HCT116 (cell line): ENCODE measurements around the gene TPRKB. TPM values are rescaled to one million over a fixed set of nuclear protein-coding genes. Genes with fewer than 3 reads are reported as not detected.

ENCODE experiments used
- ATAC-seq: fragments of 200-7000 bp; cut with Tn5 transposase; 2 replicates; pipeline ENCODE4 v1.9.1; 2020; ENCODE audit warnings: mild to moderate bottlenecking, moderate library complexity
- BruUV-seq: library from RNA; stranded (reverse); fragments of 400-500 nt; replicated peaks from 2 replicates; lab custom pipeline; 2021; lab: Mats Ljungman, UMichigan
- CTCF ChIA-PET: fragments of 300-600 bp; sonication (Branson Sonifier 250); formaldehyde crosslinking; loops from one replicate; lab custom pipeline; 2021; ENCODE audit warnings: antibody characterized with exemption; lab: Charles Lee
- POLR2A ChIA-PET: fragments of 300-600, 350-600 bp; sonication (Branson Sonifier 250); formaldehyde crosslinking; loops from one replicate; lab custom pipeline; 2021; ENCODE audit warnings: antibody characterized with exemption; lab: Charles Lee
- RAD21 ChIA-PET, 2 experiments: fragments of 300-600 bp; sonication (Branson Sonifier 250); formaldehyde crosslinking; loops; one replicate each; lab custom pipeline; 2023; ENCODE audit warnings: low total read pairs in 2 of 2; ENCODE audit not compliant: uncharacterized antibody in 2 of 2, unreplicated experiment in 2 of 2, low non-redundant PET in 1 of 2; lab: Charles Lee
- DNase-seq: peaks from one replicate; pipeline ENCODE4 v3.0.0-alpha.2; 2010; ENCODE audit warnings: low read depth, low spot score
- H2AFZ ChIP-seq: fragments of 200-600 bp; shearing (Covaris generic), sonication (generic); 2 replicates; pipeline ENCODE4 v1.6.1; 2017; ENCODE audit warnings: low read depth, mixed run types, mixed read lengths, antibody characterized with exemption, low read length; ENCODE audit not compliant: poor library complexity, severe bottlenecking
- H3K27ac ChIP-seq: 2 replicates; pipeline ENCODE4 v1.5.1; 2012; ENCODE audit warnings: low read depth, low read length
- H3K27me3 ChIP-seq: fragments of 200-600 bp; sonication (generic); 2 replicates; pipeline ENCODE4 v1.6.1; 2016; ENCODE audit warnings: mixed run types, low read length, mixed read lengths; ENCODE audit not compliant: insufficient read depth
- H3K36me3 ChIP-seq, 2 experiments: fragments of 200-500 bp in 1 of 2; fragments of 200-600 bp in 1 of 2; sonication (Bioruptor generic) in 1 of 2; sonication (generic) in 1 of 2; 2 replicates each; pipeline versions ENCODE4 v1.5.1 to v1.6.1; 2014 to 2016; ENCODE audit warnings: low read length in 2 of 2, inconsistent platforms in 1 of 2, mixed read lengths in 1 of 2, mixed run types in 1 of 2; ENCODE audit not compliant: insufficient read depth in 2 of 2, control insufficient read depth in 1 of 2
- H3K4me1 ChIP-seq, 2 experiments: fragments of 200-600 bp in 1 of 2; sonication (generic) in 1 of 2; 2 replicates each; pipeline versions ENCODE4 v1.5.1 to v1.6.1; 2012 to 2017; ENCODE audit warnings: low read length in 2 of 2, inconsistent platforms in 1 of 2, mild to moderate bottlenecking in 1 of 2, mixed read lengths in 1 of 2, mixed run types in 1 of 2, moderate library complexity in 1 of 2; ENCODE audit not compliant: insufficient read depth in 2 of 2, control insufficient read depth in 1 of 2
- H3K4me2 ChIP-seq: fragments of 200-600 bp; sonication (generic); 2 replicates; pipeline ENCODE4 v1.6.1; 2017; ENCODE audit warnings: mixed run types, low read length, mixed read lengths
- H3K4me3 ChIP-seq, 2 experiments: fragments of 200-600 bp in 1 of 2; sonication (generic) in 1 of 2; replicated peaks in 1 of 2; 2 replicates each; pipeline ENCODE4 v1.5.1; 2011 to 2016; ENCODE audit warnings: low read length in 2 of 2, control low read depth in 1 of 2, low read depth in 1 of 2, mild to moderate bottlenecking in 1 of 2, mixed read lengths in 1 of 2, mixed run types in 1 of 2
- H3K79me2 ChIP-seq: fragments of 200-600 bp; sonication (generic); 2 replicates; pipeline ENCODE4 v1.6.1; 2017; ENCODE audit warnings: mild to moderate bottlenecking, mixed run types, low read length, moderate library complexity, mixed read lengths; ENCODE audit not compliant: insufficient read depth
- H3K9ac ChIP-seq: fragments of 200-600 bp; sonication (generic); 2 replicates; pipeline ENCODE4 v1.6.1; 2016; ENCODE audit warnings: low read length, mixed read lengths
- H3K9me2 ChIP-seq: fragments of 200-600 bp; sonication (generic), shearing (Covaris generic); 2 replicates; pipeline ENCODE4 v1.6.1; 2017; ENCODE audit warnings: mixed run types, mild to moderate bottlenecking, moderate library complexity; ENCODE audit not compliant: insufficient read depth
- H3K9me3 ChIP-seq, 2 experiments: fragments of 200-500 bp in 1 of 2; fragments of 200-600 bp in 1 of 2; sonication (Bioruptor generic) in 1 of 2; sonication (generic) in 1 of 2; 2 replicates each; pipeline ENCODE4 v1.6.1; 2014 to 2017; ENCODE audit warnings: low read length in 2 of 2, mixed read lengths in 2 of 2, inconsistent platforms in 1 of 2, low read depth in 1 of 2, mild to moderate bottlenecking in 1 of 2, mixed run types in 1 of 2, moderate library complexity in 1 of 2; ENCODE audit not compliant: control insufficient read depth in 1 of 2, insufficient read depth in 1 of 2
- H4K20me1 ChIP-seq: fragments of 200-600 bp; sonication (generic), shearing (Covaris generic); 2 replicates; pipeline ENCODE4 v1.6.1; 2017; ENCODE audit warnings: mixed run types, mild to moderate bottlenecking, moderate library complexity; ENCODE audit not compliant: insufficient read depth
- CBX3 ChIP-seq: IDR thresholded peaks from 2 replicates; pipeline ENCODE4 v1.6.1; 2012; ENCODE audit warnings: low read depth
- CEBPB ChIP-seq: IDR thresholded peaks from 2 replicates; pipeline ENCODE4 v1.6.1; 2012; ENCODE audit warnings: low read depth
- ELF1 ChIP-seq: IDR thresholded peaks from 2 replicates; pipeline ENCODE4 v1.6.1; 2012; ENCODE audit warnings: low read depth, borderline replicate concordance
- EZH2 ChIP-seq: fragments of 200-600 bp; sonication (generic); IDR thresholded peaks from 2 replicates; pipeline ENCODE4 v1.6.1; 2017; ENCODE audit warnings: antibody characterized with exemption, mixed run types
- EZH2phosphoT487 ChIP-seq: fragments of 200-600 bp; IDR thresholded peaks from 2 replicates; pipeline ENCODE4 v1.6.1; 2018; ENCODE audit warnings: antibody characterized with exemption, borderline replicate concordance
- JUND ChIP-seq: IDR thresholded peaks from 2 replicates; pipeline ENCODE4 v1.6.1; 2012
- POLR2AphosphoS5 ChIP-seq: IDR thresholded peaks from 2 replicates; pipeline ENCODE4 v1.6.1; 2011; ENCODE audit warnings: mild to moderate bottlenecking, low read depth, low read length, moderate library complexity
- RAD21 ChIP-seq: IDR thresholded peaks from 2 replicates; pipeline ENCODE4 v1.6.1; 2012; ENCODE audit warnings: low read depth, mild to moderate bottlenecking
- REST ChIP-seq: IDR thresholded peaks from 2 replicates; pipeline ENCODE4 v1.6.1; 2012; ENCODE audit warnings: low read depth
- SIN3A ChIP-seq: IDR thresholded peaks from 2 replicates; pipeline ENCODE4 v1.6.1; 2012; ENCODE audit warnings: low read depth
- SP1 ChIP-seq: IDR thresholded peaks from 2 replicates; pipeline ENCODE4 v1.6.1; 2012; ENCODE audit warnings: low read depth
- SRF ChIP-seq: IDR thresholded peaks from 2 replicates; pipeline ENCODE4 v1.6.1; 2012; ENCODE audit warnings: low read depth
- TCF7L2 ChIP-seq: IDR thresholded peaks from 2 replicates; pipeline ENCODE4 v1.7.0; 2011; ENCODE audit warnings: borderline replicate concordance, inconsistent platforms; ENCODE audit not compliant: insufficient read depth, insufficient read length; ENCODE audit errors: extremely low read depth
- YY1 ChIP-seq: IDR thresholded peaks from 2 replicates; pipeline ENCODE4 v1.6.1; 2011; ENCODE audit warnings: low read length, low read depth, moderate library complexity, mild to moderate bottlenecking; ENCODE audit not compliant: insufficient replicate concordance; ENCODE audit errors: extremely low read depth
- ZBTB33 ChIP-seq: IDR thresholded peaks from 2 replicates; pipeline ENCODE4 v1.6.1; 2011; ENCODE audit warnings: mild to moderate bottlenecking, low read length, moderate library complexity; ENCODE audit not compliant: insufficient replicate concordance; ENCODE audit errors: extremely low read depth
- ZFX ChIP-seq: fragments of 450-650 bp; IDR thresholded peaks from 2 replicates; pipeline ENCODE4 v1.6.1; 2017
- ZNF274 ChIP-seq: fragments of 200-500 bp; sonication (Bioruptor generic); IDR thresholded peaks from 2 replicates; pipeline ENCODE4 v1.6.1; 2014; ENCODE audit warnings: mild to moderate bottlenecking, low read depth, low read length, inconsistent platforms
- intact Hi-C: fragments of 100-400 bp; cut with micrococcal nuclease; formaldehyde crosslinking; loops from 2 replicates; pipeline ENCODE4 v1.10.0; 2022
- total RNA-seq: library from RNA; stranded (reverse); gene quantifications from one replicate; pipeline ENCODE4 v1.2.1, GENCODE V29; 2021; ENCODE audit not compliant: unreplicated experiment
- TF ChIP-seq, protein P1 (sequence below): IDR thresholded peaks from 2 replicates; pipeline ENCODE4 v1.6.1; 2012
- TF ChIP-seq, protein P2 (sequence below): IDR thresholded peaks from 2 replicates; pipeline ENCODE4 v1.6.1; 2012
- TF ChIP-seq, protein P3 (sequence below), 3 experiments: fragments of 200-600 bp in 1 of 3; sonication (generic) in 1 of 3; IDR thresholded peaks in 2 of 3; conservative IDR thresholded peaks in 1 of 3; 2 replicates each; pipeline ENCODE4 v1.5.1; 2012 to 2017; ENCODE audit warnings: low read depth in 2 of 3, low read length in 2 of 3, antibody characterized with exemption in 1 of 3, borderline replicate concordance in 1 of 3, control low read depth in 1 of 3, mild to moderate bottlenecking in 1 of 3, mixed read lengths in 1 of 3, mixed run types in 1 of 3, moderate library complexity in 1 of 3; ENCODE audit not compliant: insufficient read depth in 1 of 3

Gene TPRKB
- total RNA-seq, 1 experiment from 2014 or later: 42.5 TPM

DNA sequence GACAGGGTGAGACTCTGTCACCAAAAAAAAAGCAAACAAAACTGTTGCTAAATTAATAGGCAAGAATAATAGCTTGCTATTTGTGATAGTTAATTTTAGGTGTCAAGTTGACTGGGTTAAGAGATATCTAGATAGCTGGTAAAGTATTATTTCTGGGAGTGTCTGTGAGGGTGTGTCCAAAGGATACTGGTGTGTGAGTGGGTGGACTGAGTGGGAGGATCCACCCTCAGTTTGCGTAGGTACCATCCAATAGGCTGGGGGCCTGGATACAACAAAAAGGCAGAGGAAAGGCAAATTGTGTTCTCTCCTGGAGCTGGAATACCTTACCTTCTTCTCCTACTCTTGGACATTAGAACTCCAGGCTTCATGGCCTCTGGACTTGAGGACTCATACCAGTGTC is 27.8 kb upstream of the TPRKB start:
- no peaks in the 10 kb centered on the region for H3K4me1 ChIP-seq
- no peak overlapping the region for H2AFZ ChIP-seq
- ChIA-PET CTCF (no interaction called here), POLR2A (no interaction called here), RAD21 (no interaction called here)
- peaks cover 52 to 53% of the 10 kb centered on the region in 2 experiments for H3K36me3 ChIP-seq
- H3K27me3 ChIP-seq: no peaks in the 10 kb centered on the region
- no peak overlapping the region for H3K27ac ChIP-seq
- H3K4me3 ChIP-seq: no peak overlapping the region
- ATAC-seq (no peak), DNase-seq (no peak)
- H3K9ac ChIP-seq: no peak overlapping the region
- H3K4me2 ChIP-seq: no peak overlapping the region
- TF ChIP-seq REST (no peak), CEBPB (no peak), SP1 (no peak), EZH2phosphoT487 (no peak), POLR2AphosphoS5 (no peak), ZFX (no peak), TCF7L2 (no peak), RAD21 (no peak), JUND (no peak), YY1 (no peak), SIN3A (no peak), CBX3 (no peak), SRF (no peak), ZBTB33 (no peak), ELF1 (no peak), ZNF274 (no peak), EZH2 (no peak)
- TF ChIP-seq, protein P1, sequence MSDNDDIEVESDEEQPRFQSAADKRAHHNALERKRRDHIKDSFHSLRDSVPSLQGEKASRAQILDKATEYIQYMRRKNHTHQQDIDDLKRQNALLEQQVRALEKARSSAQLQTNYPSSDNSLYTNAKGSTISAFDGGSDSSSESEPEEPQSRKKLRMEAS: no peak
- TF ChIP-seq, protein P2, sequence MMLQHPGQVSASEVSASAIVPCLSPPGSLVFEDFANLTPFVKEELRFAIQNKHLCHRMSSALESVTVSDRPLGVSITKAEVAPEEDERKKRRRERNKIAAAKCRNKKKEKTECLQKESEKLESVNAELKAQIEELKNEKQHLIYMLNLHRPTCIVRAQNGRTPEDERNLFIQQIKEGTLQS: no peak
- TF ChIP-seq, protein P3, sequence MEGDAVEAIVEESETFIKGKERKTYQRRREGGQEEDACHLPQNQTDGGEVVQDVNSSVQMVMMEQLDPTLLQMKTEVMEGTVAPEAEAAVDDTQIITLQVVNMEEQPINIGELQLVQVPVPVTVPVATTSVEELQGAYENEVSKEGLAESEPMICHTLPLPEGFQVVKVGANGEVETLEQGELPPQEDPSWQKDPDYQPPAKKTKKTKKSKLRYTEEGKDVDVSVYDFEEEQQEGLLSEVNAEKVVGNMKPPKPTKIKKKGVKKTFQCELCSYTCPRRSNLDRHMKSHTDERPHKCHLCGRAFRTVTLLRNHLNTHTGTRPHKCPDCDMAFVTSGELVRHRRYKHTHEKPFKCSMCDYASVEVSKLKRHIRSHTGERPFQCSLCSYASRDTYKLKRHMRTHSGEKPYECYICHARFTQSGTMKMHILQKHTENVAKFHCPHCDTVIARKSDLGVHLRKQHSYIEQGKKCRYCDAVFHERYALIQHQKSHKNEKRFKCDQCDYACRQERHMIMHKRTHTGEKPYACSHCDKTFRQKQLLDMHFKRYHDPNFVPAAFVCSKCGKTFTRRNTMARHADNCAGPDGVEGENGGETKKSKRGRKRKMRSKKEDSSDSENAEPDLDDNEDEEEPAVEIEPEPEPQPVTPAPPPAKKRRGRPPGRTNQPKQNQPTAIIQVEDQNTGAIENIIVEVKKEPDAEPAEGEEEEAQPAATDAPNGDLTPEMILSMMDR (IDR thresholded peaks at IDR 0.05 in 2 of 3, conservative IDR thresholded peaks at IDR 0.05 in 1 of 3; ENCODE audit: borderline replicate concordance in 1 of 3, insufficient read depth in 1 of 3, low read depth in 2 of 3, low read length in 2 of 3): no peak
- no peaks in the 10 kb centered on the region for H3K9me3 ChIP-seq
- intact Hi-C loops: no loop called here
- H4K20me1 ChIP-seq: no peaks in the 10 kb centered on the region
- peaks cover 5% of the 10 kb centered on the region for H3K79me2 ChIP-seq
- H3K9me2 ChIP-seq: no peaks in the 10 kb centered on the region
- no TSS peak for BruUV-seq
